Stimulated activated naive B cell treated with anti-CD40 and anti-IgM and Interleukin-4, amounts not matched to agents 10 μg/mL and 1 μg/mL and 100 μg/mL, for 72 hours (primary cell): Measurements from ENCODE around the gene MARCOL.

Experiments
- ATAC-seq, 2 donors: fragments of 150-1000 bp; cut with Tn5 transposase; replicated peaks; 2 replicates each; pipeline ENCODE4 v1.10.0; 2021; ENCODE audit warnings: moderate library complexity in 1 of 2
- DNase-seq: peaks from one replicate; pipeline ENCODE4 v3.0.0; 2021
- H3K27ac Mint-ChIP-seq: one replicate; pipeline ENCODE4 v1.8.0; 2022; ENCODE audit warnings: mild to moderate bottlenecking, mixed read lengths
- H3K27me3 Mint-ChIP-seq, 2 donors: one replicate each; pipeline ENCODE4 v1.8.0; 2022; ENCODE audit warnings: mixed read lengths in 2 of 2
- H3K36me3 Mint-ChIP-seq, 2 donors: one replicate each; pipeline ENCODE4 v1.8.0; 2022; ENCODE audit warnings: mixed read lengths in 2 of 2, mild to moderate bottlenecking in 1 of 2
- H3K4me1 Mint-ChIP-seq, 2 donors: one replicate each; pipeline ENCODE4 v1.8.0; 2022; ENCODE audit warnings: mixed read lengths in 2 of 2, mild to moderate bottlenecking in 1 of 2
- H3K4me3 Mint-ChIP-seq, 2 donors: one replicate each; pipeline ENCODE4 v1.8.0; 2022; ENCODE audit warnings: mild to moderate bottlenecking in 2 of 2, mixed read lengths in 2 of 2, moderate library complexity in 1 of 2
- H3K9me3 Mint-ChIP-seq, 2 donors: one replicate each; pipeline ENCODE4 v1.8.0; 2022; ENCODE audit warnings: mixed read lengths in 2 of 2, mild to moderate bottlenecking in 1 of 2

Gene MARCOL

DNA sequence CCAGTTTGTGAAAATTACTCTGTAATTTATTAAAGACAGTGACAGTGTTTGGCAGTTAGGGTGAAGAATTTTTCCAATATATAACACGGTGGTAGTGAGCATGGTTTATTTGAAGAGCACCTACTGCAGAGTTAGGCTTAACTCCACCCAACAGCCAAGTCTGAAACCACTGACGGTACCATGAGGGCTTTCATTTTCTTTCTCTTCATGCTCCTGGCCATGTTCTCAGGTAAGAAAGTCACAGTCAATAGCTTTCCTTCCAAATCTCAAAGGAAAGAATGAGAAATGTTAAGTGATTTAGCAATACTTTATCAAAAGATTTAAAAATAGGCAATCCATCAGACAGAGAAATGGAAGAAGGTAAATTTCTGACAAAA lies at the start of gene MARCOL:
TSS of gene MARCOL (plus strand) at position 108 of the 377 bp plus-strand sequence. CDS start at position 181, 73 bp downstream.
- Mint-ChIP-seq H3K27ac (no peak within 1 kb of the TSS), H3K4me3 (no peak within 1 kb of the TSS), H3K9me3 (peaks cover 0 to 1% of the 10 kb centered on the region in 2 donors), H3K4me1 (no peaks in the 10 kb centered on the region), H3K36me3 (no peaks in the 10 kb centered on the region), H3K27me3 (no peaks in the 10 kb centered on the region)
- ATAC-seq (no peak), DNase-seq (no peak)

- ATAC-seq = no peak
- no peak overlapping the region for H3K27ac Mint-ChIP-seq
- H3K36me3 Mint-ChIP-seq = no peaks in the 10 kb centered on the region
- H3K27me3 Mint-ChIP-seq = peaks cover 4 to 6% of the 10 kb centered on the region in 2 donors
- no peak overlapping the region for H3K4me3 Mint-ChIP-seq
- DNase-seq = no peak
- no peaks in the 10 kb centered on the region for H3K4me1 Mint-ChIP-seq
- no peaks in the 10 kb centered on the region for H3K9me3 Mint-ChIP-seq
Measured at GRCh38 chr5:148191010-148191409, 47.3 kb upstream of the MARCOL start.

DNA sequence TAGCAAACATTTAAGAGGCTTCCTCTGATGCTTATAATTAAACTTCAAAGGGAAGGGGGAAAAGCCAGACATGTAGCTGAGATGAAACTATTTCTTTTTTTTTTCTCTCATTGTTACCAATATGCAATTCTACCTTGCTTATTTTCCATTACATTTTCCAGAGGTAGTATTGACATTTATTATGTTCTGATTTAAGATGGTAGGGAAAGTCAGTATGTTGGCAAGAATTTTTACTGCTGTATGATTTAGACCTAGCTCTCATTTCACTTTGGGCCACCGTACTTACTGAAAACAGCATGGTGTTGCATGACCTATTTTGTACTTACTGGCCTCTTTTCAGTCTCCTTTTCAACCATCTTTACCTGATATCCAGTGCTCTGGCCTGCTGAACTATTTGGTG lies 45.1 kb upstream of the MARCOL start:
- Mint-ChIP-seq H3K4me1 (no peaks in the 10 kb centered on the region), H3K27me3 (no peaks in the 10 kb centered on the region), H3K36me3 (no peaks in the 10 kb centered on the region), H3K4me3 (no peak overlapping the region), H3K9me3 (no peaks in the 10 kb centered on the region), H3K27ac (no peak overlapping the region)
- no peak for DNase-seq
- no peak for ATAC-seq

DNA sequence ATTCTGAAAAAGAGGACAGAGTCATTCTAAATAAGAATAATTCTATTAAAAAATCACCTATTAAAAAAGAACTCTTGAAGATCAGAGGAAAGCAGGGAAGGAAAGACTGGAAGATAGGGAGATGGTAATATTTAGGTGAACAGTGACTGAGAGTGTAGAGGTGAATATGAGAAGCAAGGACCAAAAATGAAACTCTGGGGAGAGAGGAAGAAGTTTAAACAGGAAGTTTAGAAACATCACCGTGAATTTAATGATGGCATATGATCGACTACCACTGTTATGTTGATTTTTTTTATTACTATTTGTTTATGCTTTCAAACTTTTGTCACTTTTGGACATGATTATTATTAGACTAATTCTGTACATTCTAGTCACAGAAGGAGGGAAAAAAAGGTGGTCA lies 37.2 kb upstream of the MARCOL start:
- no peaks in the 10 kb centered on the region for H3K27me3 Mint-ChIP-seq
- H3K27ac Mint-ChIP-seq = no peak overlapping the region
- DNase-seq (no peak), ATAC-seq (no peak)
- no peaks in the 10 kb centered on the region for H3K36me3 Mint-ChIP-seq
- no peaks in the 10 kb centered on the region for H3K9me3 Mint-ChIP-seq
- no peak overlapping the region for H3K4me3 Mint-ChIP-seq
- no peaks in the 10 kb centered on the region for H3K4me1 Mint-ChIP-seq

DNA sequence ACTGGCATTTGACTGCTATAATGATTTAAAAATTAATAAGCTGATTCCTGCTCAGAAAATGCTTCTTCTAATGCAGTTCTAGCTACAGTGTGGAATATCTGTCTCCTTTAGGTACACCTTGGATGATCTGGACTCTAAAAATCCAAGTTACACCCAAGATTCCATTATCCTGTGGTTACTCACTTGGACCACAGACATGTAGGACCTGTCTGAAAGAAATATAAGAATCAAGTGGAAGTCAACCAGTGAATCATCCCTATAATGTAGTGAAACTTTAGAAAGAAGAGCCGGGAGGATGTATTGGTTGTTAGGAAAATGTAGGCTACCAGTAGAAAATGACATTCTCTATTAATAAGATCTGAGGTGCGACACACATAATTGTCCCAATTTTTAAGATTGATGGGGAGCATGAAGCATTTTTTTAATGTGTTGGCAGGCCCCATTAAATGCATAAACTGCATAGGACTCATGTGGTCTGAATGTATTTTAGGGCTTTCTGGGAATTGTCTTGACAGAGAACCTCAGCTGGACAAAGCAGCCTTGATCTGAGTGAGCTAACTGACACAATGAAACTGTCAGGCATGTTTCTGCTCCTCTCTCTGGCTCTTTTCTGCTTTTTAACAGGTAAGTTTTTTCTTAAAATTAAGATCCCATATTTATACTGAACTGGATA lies 35.7 kb upstream of the MARCOL start, which contains the start of gene SPINK6:
TSS of gene SPINK6 (plus strand) at position 512 of the 673 bp plus-strand sequence. CDS start at position 567, 55 bp downstream.
- no peaks in the 10 kb centered on the region for H3K9me3 Mint-ChIP-seq
- no peaks in the 10 kb centered on the region for H3K27me3 Mint-ChIP-seq
- no peaks in the 10 kb centered on the region for H3K4me1 Mint-ChIP-seq
- no peak for ATAC-seq
- no peak within 1 kb of the TSS for H3K4me3 Mint-ChIP-seq
- no peak for DNase-seq
- no peak within 1 kb of the TSS for H3K27ac Mint-ChIP-seq
- no peaks in the 10 kb centered on the region for H3K36me3 Mint-ChIP-seq

DNA sequence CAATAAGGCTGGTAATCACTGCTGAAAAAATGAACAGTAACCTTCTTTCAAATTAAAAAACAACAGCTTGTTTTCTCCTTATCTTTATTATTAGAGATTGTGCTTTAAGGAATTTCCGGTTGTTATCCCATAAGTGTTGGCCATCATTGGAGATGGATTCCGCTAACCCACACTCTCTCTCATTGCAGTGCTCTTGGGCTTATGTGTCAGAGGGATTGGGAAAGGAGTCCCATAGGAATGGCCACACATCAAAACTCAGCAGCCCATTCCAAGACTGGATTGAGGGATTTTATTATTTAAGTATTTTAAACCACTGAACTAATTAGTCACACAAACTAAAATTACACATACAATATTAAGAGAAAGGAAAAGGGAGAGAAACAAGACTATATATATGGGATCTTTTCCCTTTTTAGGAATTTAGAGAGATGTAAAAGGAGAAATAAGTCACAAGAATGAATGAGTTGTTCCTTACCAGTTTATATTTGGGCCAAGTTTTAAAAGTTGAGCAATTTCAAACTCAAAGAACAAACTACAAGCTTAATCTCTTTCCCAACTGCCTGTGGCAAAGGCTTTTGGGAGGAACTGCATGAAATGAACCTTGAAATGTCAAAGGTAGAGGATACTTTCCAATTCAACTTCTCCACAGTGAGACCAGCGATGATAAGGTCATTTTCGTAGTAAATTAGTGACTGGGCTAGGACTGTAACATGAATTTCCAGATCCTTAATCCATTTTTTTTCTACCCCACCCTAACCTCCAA lies 33.1 kb upstream of the MARCOL start:
- no peaks in the 10 kb centered on the region for H3K4me1 Mint-ChIP-seq
- DNase-seq = no peak

GRCh38 chr5:148205865-148206264 lies 32.5 kb upstream of the MARCOL start:
- no peaks in the 10 kb centered on the region for H3K27me3 Mint-ChIP-seq
- no peaks in the 10 kb centered on the region for H3K36me3 Mint-ChIP-seq
- H3K9me3 Mint-ChIP-seq = no peaks in the 10 kb centered on the region
- H3K4me1 Mint-ChIP-seq = no peaks in the 10 kb centered on the region
- no peak overlapping the region for H3K27ac Mint-ChIP-seq
- DNase-seq = no peak
- no peak overlapping the region for H3K4me3 Mint-ChIP-seq
- ATAC-seq = no peak

More for the DNA sequence above, 33.1 kb upstream of the MARCOL start:
- no peak for ATAC-seq
- Mint-ChIP-seq H3K27ac (no peak overlapping the region), H3K27me3 (no peaks in the 10 kb centered on the region), H3K4me3 (no peak overlapping the region), H3K36me3 (no peaks in the 10 kb centered on the region), H3K9me3 (no peaks in the 10 kb centered on the region)

DNA sequence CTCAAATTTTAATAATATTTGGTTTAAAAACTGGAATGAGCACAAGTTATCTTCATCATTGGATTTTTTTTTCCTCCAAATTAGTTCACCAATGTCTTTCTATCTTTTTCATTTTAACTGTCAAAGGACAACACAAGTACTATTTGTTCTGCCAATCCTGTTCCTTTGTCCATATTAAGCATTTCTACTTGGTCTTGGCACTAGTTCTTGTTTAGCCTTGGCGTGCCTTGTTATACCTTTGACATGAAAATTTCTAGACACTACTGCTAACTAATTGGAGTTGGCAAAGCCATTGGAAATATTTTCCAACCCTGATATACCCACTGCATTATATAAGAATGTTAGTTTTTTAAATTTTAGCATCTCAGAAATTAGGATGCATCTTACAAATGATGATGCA lies 31.7 kb upstream of the MARCOL start:
- H3K27ac Mint-ChIP-seq = no peak overlapping the region

DNA sequence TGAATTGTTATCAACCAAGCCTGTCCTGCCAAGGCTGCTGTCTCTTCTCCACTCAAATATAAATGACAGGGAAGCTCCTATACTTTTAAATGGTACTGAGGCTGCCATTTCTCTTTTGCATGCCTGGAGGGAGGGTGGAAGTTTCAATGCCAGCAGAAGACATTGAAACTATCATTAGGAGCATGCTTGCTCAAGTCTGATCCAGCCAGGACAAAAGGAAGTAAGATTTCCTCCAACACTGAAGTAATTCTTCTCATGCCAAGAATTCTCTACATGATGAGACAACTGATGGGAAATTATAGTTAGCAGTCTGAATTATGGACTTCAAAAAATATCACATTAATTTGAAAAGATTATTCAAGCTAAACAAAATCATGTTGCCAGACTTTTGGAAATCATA lies 30.1 kb upstream of the MARCOL start:
- DNase-seq = no peak
- Mint-ChIP-seq H3K36me3 (no peaks in the 10 kb centered on the region), H3K27me3 (no peaks in the 10 kb centered on the region), H3K4me1 (no peaks in the 10 kb centered on the region), H3K4me3 (no peak overlapping the region), H3K9me3 (no peaks in the 10 kb centered on the region), H3K27ac (no peak overlapping the region)
- ATAC-seq = no peak

More for the DNA sequence above, 31.7 kb upstream of the MARCOL start:
- no peaks in the 10 kb centered on the region for H3K27me3 Mint-ChIP-seq
- ATAC-seq = no peak
- no peak overlapping the region for H3K4me3 Mint-ChIP-seq
- no peak for DNase-seq
- H3K4me1 Mint-ChIP-seq = no peaks in the 10 kb centered on the region
- no peaks in the 10 kb centered on the region for H3K9me3 Mint-ChIP-seq
- H3K36me3 Mint-ChIP-seq = no peaks in the 10 kb centered on the region

DNA sequence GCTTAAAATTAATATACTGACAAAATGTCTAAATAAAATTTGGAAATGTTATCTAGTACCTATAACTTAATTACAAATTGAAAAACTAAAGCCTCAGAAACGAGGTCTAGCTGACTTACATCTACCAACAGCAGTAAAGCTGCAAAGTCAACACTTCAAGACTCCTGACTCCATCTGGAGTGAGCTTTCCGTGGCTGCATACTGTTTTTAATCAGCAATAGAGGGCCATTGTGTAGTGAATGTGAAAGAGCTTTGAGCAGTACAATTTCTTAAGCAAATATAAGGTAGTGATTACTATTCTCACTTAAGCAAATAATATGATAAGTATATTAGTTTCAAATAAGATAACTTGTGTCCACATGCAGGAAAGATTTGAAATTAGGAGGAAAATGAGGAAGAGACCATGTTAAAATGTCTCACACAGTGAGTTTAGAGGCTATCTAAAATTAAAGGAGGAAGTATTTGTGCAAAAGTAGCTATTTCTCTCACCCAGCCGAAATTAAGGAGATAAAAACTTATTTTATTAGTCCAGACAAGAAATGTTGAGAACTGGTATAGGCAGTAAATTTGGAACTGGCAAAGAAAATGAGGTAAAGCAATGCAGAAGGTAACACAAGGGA lies 29.1 kb upstream of the MARCOL start:
- no peak overlapping the region for H3K27ac Mint-ChIP-seq
- ATAC-seq = no peak
- DNase-seq = no peak
- H3K9me3 Mint-ChIP-seq = no peaks in the 10 kb centered on the region
- no peaks in the 10 kb centered on the region for H3K27me3 Mint-ChIP-seq
- H3K4me3 Mint-ChIP-seq = no peak overlapping the region
- H3K36me3 Mint-ChIP-seq = no peaks in the 10 kb centered on the region
- no peaks in the 10 kb centered on the region for H3K4me1 Mint-ChIP-seq

DNA sequence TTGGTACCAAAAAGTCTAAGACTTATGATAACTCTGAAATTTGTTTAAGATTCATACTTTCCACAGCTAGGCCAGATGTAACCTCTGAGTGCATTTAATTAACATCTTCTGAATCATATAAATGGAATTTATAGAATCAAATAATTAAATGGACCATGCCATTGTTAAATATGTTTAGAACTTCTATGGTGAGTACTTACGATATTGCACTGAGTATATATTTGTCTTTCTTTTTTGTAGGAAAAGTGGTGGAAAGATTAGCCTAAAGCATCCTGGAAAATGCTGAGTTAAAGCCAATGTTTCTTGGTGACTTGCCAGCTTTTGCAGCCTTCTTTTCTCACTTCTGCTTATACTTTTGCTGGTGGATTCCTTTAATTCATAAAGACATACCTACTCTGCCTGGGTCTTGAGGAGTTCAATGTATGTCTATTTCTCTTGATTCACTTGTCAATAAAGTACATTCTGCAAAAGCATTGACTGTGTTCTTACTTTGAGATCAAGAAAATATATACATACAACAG lies 23.6 kb upstream of the MARCOL start:
- Mint-ChIP-seq H3K4me3 (no peak overlapping the region), H3K27ac (no peak overlapping the region), H3K4me1 (no peaks in the 10 kb centered on the region), H3K9me3 (peaks cover 5 to 7% of the 10 kb centered on the region in 2 donors), H3K27me3 (no peaks in the 10 kb centered on the region), H3K36me3 (no peaks in the 10 kb centered on the region)
- ATAC-seq = no peak
- DNase-seq = no peak

GRCh38 chr5:148221508-148221907 lies 16.8 kb upstream of the MARCOL start:
- Mint-ChIP-seq H3K27me3 (peaks cover 6 to 9% of the 10 kb centered on the region in 2 donors), H3K4me3 (no peak overlapping the region), H3K27ac (no peak overlapping the region), H3K4me1 (no peaks in the 10 kb centered on the region), H3K9me3 (peaks cover 5 to 7% of the 10 kb centered on the region in 2 donors), H3K36me3 (no peaks in the 10 kb centered on the region)
- ATAC-seq = no peak
- no peak for DNase-seq

- no peaks in the 10 kb centered on the region for H3K36me3 Mint-ChIP-seq
- ATAC-seq (no peak), DNase-seq (no peak)
- H3K4me3 Mint-ChIP-seq = no peak overlapping the region
- H3K9me3 Mint-ChIP-seq = peaks cover 0 to under 1% of the 10 kb centered on the region in 2 donors
- H3K27me3 Mint-ChIP-seq = peaks cover 6 to 10% of the 10 kb centered on the region in 2 donors
- H3K27ac Mint-ChIP-seq = no peak overlapping the region
- no peaks in the 10 kb centered on the region for H3K4me1 Mint-ChIP-seq
Measured at GRCh38 chr5:148224117-148224742, 14.1 kb upstream of the MARCOL start.

- H3K4me1 Mint-ChIP-seq = no peaks in the 10 kb centered on the region
- no peak overlapping the region for H3K27ac Mint-ChIP-seq
- DNase-seq (no peak), ATAC-seq (no peak)
- no peak overlapping the region for H3K4me3 Mint-ChIP-seq
- H3K27me3 Mint-ChIP-seq = peaks cover 6 to 10% of the 10 kb centered on the region in 2 donors
- no peaks in the 10 kb centered on the region for H3K36me3 Mint-ChIP-seq
- H3K9me3 Mint-ChIP-seq = no peaks in the 10 kb centered on the region
Measured at GRCh38 chr5:148228392-148228984, 9.8 kb upstream of the MARCOL start.
